CD14-positive monocyte (primary cell): ENCODE data around the gene COG7. TPM values are rescaled to one million over a fixed set of nuclear protein-coding genes. Genes with fewer than 3 reads are reported as not detected.

Source experiments
- DNase-seq, 3 donors: peaks; one replicate each; pipeline ENCODE4 v3.0.0-alpha.2; 2011 to 2022
- H2AFZ ChIP-seq: 2 replicates; pipeline ENCODE4 v1.6.0; 2012; ENCODE audit warnings: mild to moderate bottlenecking, low read depth, low read length, inconsistent platforms; ENCODE audit not compliant: insufficient read depth, poor library complexity, severe bottlenecking
- H3K27ac ChIP-seq, 2 donors: 1 replicate in 1 of 2; 2 replicates in 1 of 2; pipeline ENCODE4 v1.5.1; 2012 to 2013; ENCODE audit warnings: low read length in 2 of 2, control low read depth in 1 of 2, inconsistent platforms in 1 of 2, low read depth in 1 of 2, mild to moderate bottlenecking in 1 of 2
- H3K27me3 ChIP-seq, 2 donors: one replicate each; pipeline versions ENCODE4 v1.6.0 to v1.6.1; 2011 to 2013; ENCODE audit warnings: low read length in 2 of 2; ENCODE audit not compliant: control insufficient read depth in 2 of 2, insufficient read depth in 2 of 2
- H3K36me3 ChIP-seq, 2 donors: replicated peaks in 1 of 2; 1 replicate in 1 of 2; 2 replicates in 1 of 2; pipeline versions ENCODE4 v1.5.1 to v1.6.1; 2012 to 2013; ENCODE audit warnings: low read length in 2 of 2, control low read depth in 1 of 2, inconsistent platforms in 1 of 2, mild to moderate bottlenecking in 1 of 2; ENCODE audit not compliant: insufficient read depth in 2 of 2, control insufficient read depth in 1 of 2
- H3K4me1 ChIP-seq, 2 donors: 1 replicate in 1 of 2; 2 replicates in 1 of 2; pipeline versions ENCODE4 v1.5.1 to v1.6.1; 2012 to 2013; ENCODE audit warnings: low read length in 2 of 2, control low read depth in 1 of 2, inconsistent platforms in 1 of 2, mild to moderate bottlenecking in 1 of 2, moderate library complexity in 1 of 2; ENCODE audit not compliant: insufficient read depth in 2 of 2, control insufficient read depth in 1 of 2
- H3K4me2 ChIP-seq: replicated peaks from 2 replicates; pipeline ENCODE3; 2012; ENCODE audit warnings: low read length, moderate library complexity, mild to moderate bottlenecking; ENCODE audit not compliant: poor library complexity, severe bottlenecking; ENCODE audit errors: extremely low read depth
- H3K4me3 ChIP-seq, 3 experiments: fragments of 200-600 bp in 1 of 3; sonication (generic) in 1 of 3; replicated peaks in 1 of 3; 1 replicate in 2 of 3; 2 replicates in 1 of 3; pipeline ENCODE4 v1.5.1; 2011 to 2013; ENCODE audit warnings: low read length in 3 of 3, mild to moderate bottlenecking in 3 of 3, control low read depth in 2 of 3, low read depth in 2 of 3, inconsistent platforms in 1 of 3, moderate library complexity in 1 of 3
- H3K79me2 ChIP-seq: 2 replicates; pipeline ENCODE4 v1.6.0; 2012; ENCODE audit warnings: mild to moderate bottlenecking, control low read depth, inconsistent platforms, low read length, moderate library complexity; ENCODE audit not compliant: insufficient read depth
- H3K9ac ChIP-seq: 2 replicates; pipeline ENCODE4 v1.6.0; 2017; ENCODE audit warnings: low read length, mild to moderate bottlenecking; ENCODE audit not compliant: insufficient read depth, poor library complexity, severe bottlenecking
- H3K9me3 ChIP-seq, 2 donors: replicated peaks in 1 of 2; 1 replicate in 1 of 2; 2 replicates in 1 of 2; pipeline versions ENCODE4 v1.5.1 to v1.6.1; 2012 to 2013; ENCODE audit warnings: low read length in 2 of 2, control low read depth in 1 of 2; ENCODE audit not compliant: control insufficient read depth in 1 of 2, insufficient read depth in 1 of 2
- H4K20me1 ChIP-seq: 2 replicates; pipeline ENCODE4 v1.6.0; 2012; ENCODE audit warnings: mild to moderate bottlenecking, low read length, control low read depth, moderate library complexity; ENCODE audit not compliant: insufficient read depth
- H3K27ac Mint-ChIP-seq, 7 donors: one replicate each; pipeline ENCODE4 v1.8.0; 2020; ENCODE audit warnings: mild to moderate bottlenecking in 7 of 7, mixed read lengths in 7 of 7, moderate library complexity in 6 of 7, inconsistent platforms in 2 of 7
- H3K27me3 Mint-ChIP-seq, 3 donors: one replicate each; pipeline ENCODE4 v1.8.0; 2021 to 2022; ENCODE audit warnings: low read depth in 3 of 3, mild to moderate bottlenecking in 3 of 3, mixed read lengths in 3 of 3, moderate library complexity in 3 of 3, inconsistent platforms in 1 of 3
- H3K36me3 Mint-ChIP-seq, 2 donors: one replicate each; pipeline ENCODE4 v1.8.0; 2020; ENCODE audit warnings: mixed read lengths in 2 of 2, inconsistent platforms in 1 of 2, mild to moderate bottlenecking in 1 of 2
- H3K4me1 Mint-ChIP-seq: one replicate; pipeline ENCODE4 v1.8.0; 2020; ENCODE audit warnings: mild to moderate bottlenecking, mixed read lengths
- H3K4me3 Mint-ChIP-seq, 2 donors: one replicate each; pipeline ENCODE4 v1.8.0; 2020; ENCODE audit warnings: mild to moderate bottlenecking in 2 of 2, mixed read lengths in 2 of 2, moderate library complexity in 1 of 2
- H3K9me3 Mint-ChIP-seq, 7 donors: one replicate each; pipeline ENCODE4 v1.8.0; 2020 to 2022; ENCODE audit warnings: mixed read lengths in 7 of 7, mild to moderate bottlenecking in 6 of 7, moderate library complexity in 6 of 7, inconsistent platforms in 2 of 7
- CTCF ChIP-seq: fragments of 200-600 bp; IDR thresholded peaks from one replicate; pipeline ENCODE4 v1.8.0; 2022; ENCODE audit warnings: antibody characterized with exemption, mild to moderate bottlenecking
- WGBS: methylation state at CpG from one replicate; pipeline ENCODE4 v1.1.5; 2013; ENCODE audit warnings: missing lambda C conversion rate; ENCODE audit not compliant: insufficient coverage; 5-methylcytosine and 5-hydroxymethylcytosine counted together
- intact Hi-C, 2 donors: fragments of 100-400 bp; cut with micrococcal nuclease; formaldehyde crosslinking; loops; one replicate each; pipeline versions ENCODE4 v1.15.0 to v1.15.1; 2023
- polyA plus RNA-seq, 3 donors: library from polyadenylated mRNA; depleted of rRNA in 1 of 3; unstranded in 2 of 3; stranded (reverse) in 1 of 3; fragments of 300-500 nt in 2 of 3; fragments of >200 nt in 1 of 3; fragmentation: Illumina TruSeq in 2 of 3; gene quantifications; 1 replicate in 2 of 3; 2 replicates in 1 of 3; pipeline ENCODE4 v1.2.3, GENCODE V29; 2012 to 2021

Gene COG7
- polyA plus RNA-seq, 3 donors: 6.6 to 28.8 (median 8.0) TPM

- Histone ChIP-seq H3K4me1 (no peaks in the 10 kb centered on the region), H3K4me3 (no peak overlapping the region), H3K36me3 (no peaks in the 10 kb centered on the region), H3K79me2 (no peaks in the 10 kb centered on the region), H3K9me3 (no peaks in the 10 kb centered on the region), H3K27me3 (no peaks in the 10 kb centered on the region), H3K9ac (no peak overlapping the region), H4K20me1 (no peaks in the 10 kb centered on the region), H3K4me2 (no peak overlapping the region), H3K27ac (no peak overlapping the region), H2AFZ (no peak overlapping the region)
- Mint-ChIP-seq H3K4me3 (no peak overlapping the region), H3K9me3 (no peaks in the 10 kb centered on the region), H3K27ac (no peak overlapping the region), H3K36me3 (no peaks in the 10 kb centered on the region), H3K27me3 (peaks cover 2 to 8% (median 5%) of the 10 kb centered on the region in 3 donors), H3K4me1 (no peaks in the 10 kb centered on the region)
- intact Hi-C loops: no loop called here
- DNase-seq: no peak
- WGBS: 100% methylated on average over 2 of the region's 5 CpGs
- TF ChIP-seq CTCF: no peak
Measured at GRCh38 chr16:23345237-23345636, 107.8 kb downstream of the COG7 start.

DNA sequence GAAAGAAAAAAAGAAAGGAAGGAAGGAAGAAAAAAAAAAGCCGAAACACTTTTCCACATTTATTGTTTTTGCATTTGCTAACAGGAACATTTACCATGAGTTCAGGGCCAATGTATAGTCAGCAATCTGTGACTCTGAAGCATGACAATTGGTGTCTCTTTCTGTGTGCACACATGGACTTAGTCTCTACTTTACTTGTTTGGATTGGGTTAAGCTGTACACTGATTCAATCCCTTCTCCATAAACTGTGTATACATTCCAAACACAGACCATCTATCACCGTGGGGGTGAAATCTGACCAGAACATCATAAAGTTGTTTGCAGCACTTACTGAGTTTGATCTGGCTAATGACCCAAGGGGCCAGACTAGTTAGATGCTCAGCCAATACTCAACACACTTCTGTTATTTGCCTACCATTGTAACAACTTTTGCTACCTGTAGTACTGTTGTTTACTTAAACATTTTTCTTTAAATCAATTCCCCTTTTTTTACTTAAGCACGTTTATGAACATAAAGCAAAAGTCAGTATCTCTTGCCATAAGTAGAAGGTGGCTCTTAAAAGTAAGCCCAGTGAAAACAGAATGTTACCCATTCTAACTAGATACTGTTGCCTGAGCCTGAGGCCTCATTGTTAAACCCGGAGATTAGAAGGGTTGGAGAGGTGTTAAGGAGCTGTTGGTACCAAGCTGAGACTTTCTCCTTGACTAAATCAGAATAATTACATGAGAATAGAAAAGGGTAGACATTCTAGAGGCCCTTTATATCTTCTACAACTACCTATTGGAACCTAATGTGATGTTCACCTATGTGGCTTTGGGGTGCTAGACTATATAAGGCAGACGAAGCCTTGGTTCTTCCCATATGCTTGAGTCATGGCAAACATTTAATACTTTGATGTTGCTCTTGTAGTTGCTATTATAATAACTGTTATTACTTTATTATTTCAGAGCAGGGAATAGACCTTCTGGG is 109.1 kb downstream of the COG7 start:
- Histone ChIP-seq H3K9me3 (no peaks in the 10 kb centered on the region), H3K27me3 (no peaks in the 10 kb centered on the region), H3K9ac (no peak overlapping the region), H4K20me1 (no peaks in the 10 kb centered on the region), H3K27ac (no peak overlapping the region), H3K36me3 (no peaks in the 10 kb centered on the region), H3K4me1 (no peaks in the 10 kb centered on the region), H3K79me2 (no peaks in the 10 kb centered on the region), H2AFZ (no peak overlapping the region), H3K4me2 (no peak overlapping the region), H3K4me3 (no peak overlapping the region)
- no peak for DNase-seq
- Mint-ChIP-seq H3K36me3 (no peaks in the 10 kb centered on the region), H3K27me3 (peaks cover 2 to 8% (median 5%) of the 10 kb centered on the region in 3 donors), H3K4me3 (no peak overlapping the region), H3K4me1 (no peaks in the 10 kb centered on the region), H3K27ac (no peak overlapping the region), H3K9me3 (peaks cover 0 to 1% (median 0%) of the 10 kb centered on the region in 7 donors)
- TF ChIP-seq CTCF: no peak
- intact Hi-C loops: no loop called here
- 100% methylated on average over 1 of the region's 5 CpGs for WGBS
